ENCODE results near the gene POTEM.
"Not testable (repeated sequence)": the region's sequence is repeated elsewhere in the genome, so short reads cannot be mapped to it uniquely, and the experiment has no call there.

- TF ChIP-seq CTCF, POLR2A (IDR thresholded peaks at IDR 0.05): not testable (repeated sequence)
Observed at GRCh38 chr14:18921055-18921701, 46.1 kb upstream of the POTEM start.
